NB4 (cell line): ENCODE results near the gene SMTN.

Source experiments
- MYC ChIP-seq: IDR thresholded peaks from 2 replicates; pipeline ENCODE4 v1.6.1; 2011; ENCODE audit warnings: low read depth, low read length
- POLR2A ChIP-seq: IDR thresholded peaks from 2 replicates; pipeline ENCODE4 v1.6.1; 2011; ENCODE audit warnings: mild to moderate bottlenecking; ENCODE audit not compliant: insufficient read length; ENCODE audit errors: extremely low read depth
- TF ChIP-seq, protein P1 (sequence below): IDR thresholded peaks from one replicate; pipeline ENCODE4 v1.5.1; 2012; ENCODE audit warnings: low read depth, low read length
- TF ChIP-seq, protein P2 (sequence below): IDR thresholded peaks from 2 replicates; pipeline ENCODE4 v1.6.1; 2011; ENCODE audit warnings: low read depth, low read length

- TF ChIP-seq, protein P1, sequence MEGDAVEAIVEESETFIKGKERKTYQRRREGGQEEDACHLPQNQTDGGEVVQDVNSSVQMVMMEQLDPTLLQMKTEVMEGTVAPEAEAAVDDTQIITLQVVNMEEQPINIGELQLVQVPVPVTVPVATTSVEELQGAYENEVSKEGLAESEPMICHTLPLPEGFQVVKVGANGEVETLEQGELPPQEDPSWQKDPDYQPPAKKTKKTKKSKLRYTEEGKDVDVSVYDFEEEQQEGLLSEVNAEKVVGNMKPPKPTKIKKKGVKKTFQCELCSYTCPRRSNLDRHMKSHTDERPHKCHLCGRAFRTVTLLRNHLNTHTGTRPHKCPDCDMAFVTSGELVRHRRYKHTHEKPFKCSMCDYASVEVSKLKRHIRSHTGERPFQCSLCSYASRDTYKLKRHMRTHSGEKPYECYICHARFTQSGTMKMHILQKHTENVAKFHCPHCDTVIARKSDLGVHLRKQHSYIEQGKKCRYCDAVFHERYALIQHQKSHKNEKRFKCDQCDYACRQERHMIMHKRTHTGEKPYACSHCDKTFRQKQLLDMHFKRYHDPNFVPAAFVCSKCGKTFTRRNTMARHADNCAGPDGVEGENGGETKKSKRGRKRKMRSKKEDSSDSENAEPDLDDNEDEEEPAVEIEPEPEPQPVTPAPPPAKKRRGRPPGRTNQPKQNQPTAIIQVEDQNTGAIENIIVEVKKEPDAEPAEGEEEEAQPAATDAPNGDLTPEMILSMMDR = no peak
- TF ChIP-seq POLR2A = no peak
- no peak for TF ChIP-seq MYC
- TF ChIP-seq, protein P2, sequence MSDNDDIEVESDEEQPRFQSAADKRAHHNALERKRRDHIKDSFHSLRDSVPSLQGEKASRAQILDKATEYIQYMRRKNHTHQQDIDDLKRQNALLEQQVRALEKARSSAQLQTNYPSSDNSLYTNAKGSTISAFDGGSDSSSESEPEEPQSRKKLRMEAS = no peak
Measured at GRCh38 chr22:31046539-31047226, 34.4 kb upstream of the SMTN start.
